ENCODE data around the gene CCDC70.

The CCDC70 gene

DNA sequence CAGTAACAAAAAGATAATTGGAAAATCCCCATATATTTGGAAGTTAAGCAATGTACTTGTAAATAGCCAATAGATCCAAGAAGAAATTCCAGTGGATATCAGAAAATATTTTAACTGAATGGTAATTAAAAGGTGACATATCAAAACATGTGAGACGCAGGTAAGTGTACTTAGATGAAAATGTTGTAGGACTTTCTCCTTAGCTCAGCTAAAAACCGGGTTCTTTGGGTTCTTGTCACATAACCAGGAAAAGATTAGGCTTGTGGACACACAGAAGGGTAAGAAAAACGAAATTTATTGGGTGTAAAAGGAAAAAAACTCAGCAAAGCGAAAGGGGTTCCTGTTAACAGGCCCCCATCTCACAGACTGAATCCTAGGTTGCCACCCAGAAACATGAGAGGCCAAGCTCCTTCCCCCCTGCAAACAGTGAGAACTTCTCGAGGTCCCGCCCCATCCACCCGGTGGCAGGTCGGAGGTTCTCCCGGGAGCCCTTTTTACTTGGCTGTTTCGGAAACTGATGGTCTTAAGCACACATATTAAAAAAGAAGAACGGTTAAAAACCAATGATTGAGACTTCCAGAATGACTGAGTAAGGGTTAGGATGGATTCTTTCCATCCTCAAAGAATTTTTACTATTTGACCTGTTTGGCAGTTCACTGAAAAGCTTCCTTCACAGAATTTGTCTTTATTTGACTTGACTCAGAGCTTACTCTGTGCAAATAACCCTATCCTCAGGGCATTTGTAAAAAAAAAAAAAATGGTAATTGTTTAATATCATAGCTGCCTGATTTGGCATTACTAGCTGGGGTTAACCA lies 3.1 kb upstream of the CCDC70 start:
- DNase-seq (ENCODE audit: low read depth in 2 of 2) = no peak

DNA sequence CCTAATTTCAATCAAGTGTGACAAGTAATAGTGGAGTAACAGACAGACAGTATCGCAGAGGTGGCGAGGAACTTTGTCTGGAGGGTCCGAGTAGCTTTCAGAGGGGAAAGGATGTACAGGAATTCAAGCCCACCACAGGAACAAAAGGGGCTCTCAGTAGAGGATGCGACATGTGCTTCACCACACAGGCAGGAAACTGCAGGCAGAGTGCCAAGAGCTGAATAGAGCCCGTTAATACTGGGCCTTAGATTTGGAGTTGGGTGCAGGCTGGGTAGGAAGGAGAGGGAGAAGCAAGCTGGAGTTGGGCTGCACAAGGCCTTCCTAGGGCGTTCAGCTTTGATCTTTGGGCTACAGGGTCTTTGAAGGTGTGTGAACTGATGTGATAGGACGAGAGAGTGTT lies 1.2 kb downstream of the CCDC70 start:
- no peak for DNase-seq (ENCODE audit: low read depth in 2 of 2)

DNA sequence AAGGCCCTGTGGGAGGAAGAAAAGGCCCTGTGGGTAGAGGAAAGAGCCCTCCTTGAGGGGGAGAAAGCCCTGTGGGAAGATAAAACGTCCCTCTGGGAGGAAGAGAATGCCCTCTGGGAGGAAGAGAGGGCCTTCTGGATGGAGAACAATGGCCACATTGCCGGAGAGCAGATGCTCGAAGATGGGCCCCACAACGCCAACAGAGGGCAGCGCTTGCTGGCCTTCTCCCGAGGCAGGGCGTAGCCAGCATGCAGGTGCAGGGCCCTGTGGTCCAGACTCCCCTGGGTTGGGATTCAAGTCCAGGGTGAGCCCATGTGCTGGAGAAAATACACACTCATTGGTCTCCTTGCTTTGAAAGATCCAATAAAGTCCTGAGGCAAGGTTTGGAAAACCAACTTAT lies 4.1 kb downstream of the CCDC70 start:
- DNase-seq (ENCODE audit: low read depth in 2 of 2) = no peak

DNA sequence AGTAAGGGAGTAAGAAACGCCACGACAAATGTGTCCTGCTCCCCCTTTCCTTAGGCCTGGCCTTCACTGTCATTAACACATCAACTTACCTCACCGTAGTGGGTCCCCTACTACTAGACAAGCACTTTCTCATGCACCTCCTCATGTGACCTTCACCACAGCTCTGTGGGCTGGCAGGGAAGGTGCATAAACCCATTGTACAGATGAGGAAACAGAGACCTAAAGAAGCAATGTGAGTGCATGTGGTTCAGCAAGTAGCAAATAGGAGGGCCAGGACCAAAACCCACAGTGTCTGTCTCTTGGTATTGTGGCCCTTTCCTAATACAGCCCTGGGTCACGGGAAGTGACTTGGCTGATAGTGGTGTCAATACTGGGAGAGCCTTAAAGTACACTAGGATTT lies 5.3 kb downstream of the CCDC70 start:
- DNase-seq (ENCODE audit: low read depth in 2 of 2) = no peak

DNA sequence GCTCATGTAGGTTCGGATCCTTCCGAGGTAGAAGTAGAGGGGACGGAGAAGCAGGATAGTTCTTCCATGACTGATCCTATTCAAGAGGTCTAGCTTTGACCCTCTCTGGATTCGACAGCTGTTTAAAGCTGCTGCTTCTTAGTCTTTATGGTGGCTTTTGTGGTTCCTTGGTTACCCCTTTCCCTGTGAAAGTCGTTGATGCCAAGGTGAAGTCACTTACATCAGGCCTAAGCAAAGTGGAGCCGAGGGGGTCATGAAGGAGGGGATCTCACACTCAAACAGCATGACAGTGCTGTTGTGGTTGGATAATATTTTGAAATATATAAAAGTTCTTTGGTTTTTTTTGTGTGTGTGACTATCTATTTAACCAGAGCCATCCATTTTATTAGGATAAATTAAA lies 8.1 kb downstream of the CCDC70 start:
- DNase-seq (ENCODE audit: low read depth in 2 of 2) = no peak

DNA sequence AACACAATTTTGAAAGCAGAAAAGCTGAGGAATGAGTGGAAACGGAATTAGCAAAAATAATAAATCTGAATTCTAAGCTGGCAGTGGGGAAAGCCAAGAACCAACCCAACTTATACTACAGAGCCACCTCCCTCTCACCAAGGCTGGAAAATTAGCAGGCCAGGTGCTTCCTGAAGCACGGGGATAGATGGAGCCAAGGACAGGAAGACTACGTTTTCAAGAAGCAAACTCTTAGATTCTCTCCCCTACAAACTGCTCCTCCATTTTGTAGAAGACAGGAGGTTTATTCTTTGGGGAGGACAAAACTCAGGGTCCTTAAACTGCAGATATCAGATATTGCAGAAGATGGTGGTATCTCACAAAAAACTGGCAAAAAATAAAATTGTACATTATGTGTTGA lies 8.8 kb downstream of the CCDC70 start:
- no peak for DNase-seq (ENCODE audit: low read depth in 2 of 2)

DNA sequence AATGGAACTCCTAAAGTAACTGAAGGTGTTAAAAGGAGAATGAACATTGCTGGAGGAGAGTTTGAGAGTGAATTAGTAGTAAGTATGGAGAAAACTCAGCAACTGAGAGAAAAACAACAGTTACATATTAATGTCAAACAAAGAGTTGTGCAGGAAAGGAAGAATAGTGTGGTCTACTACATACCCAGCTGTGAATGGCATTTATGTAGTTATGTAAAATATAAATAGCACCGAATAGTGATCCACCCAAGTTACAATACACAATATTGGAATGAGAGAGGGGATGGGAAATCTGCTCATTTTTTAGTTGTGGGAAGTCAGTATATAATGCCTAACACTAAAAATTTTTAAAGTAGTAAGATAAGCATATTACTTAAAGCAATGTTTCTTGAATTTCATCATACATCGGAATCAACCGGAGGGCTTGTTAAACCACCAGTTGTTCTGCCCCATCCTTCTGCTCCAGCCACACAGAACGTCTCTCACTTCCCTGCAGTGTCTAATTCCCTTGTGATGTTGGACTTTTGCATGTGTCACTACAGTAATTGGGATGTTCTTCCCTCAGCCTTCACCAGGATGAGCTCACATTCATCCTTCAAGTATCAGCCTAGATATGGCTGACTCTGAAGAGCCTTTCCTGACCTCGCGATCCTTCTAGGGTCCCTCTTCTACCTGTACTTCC lies 11.5 kb downstream of the CCDC70 start:
- no peak for DNase-seq (ENCODE audit: low read depth in 2 of 2)

- DNase-seq (ENCODE audit: low read depth in 2 of 2) = no peak
Observed at GRCh38 chr13:51873837-51874236, 12.1 kb downstream of the CCDC70 start.

GRCh38 chr13:51874651-51875050 lies 12.9 kb downstream of the CCDC70 start:
- no peak for DNase-seq (ENCODE audit: low read depth in 2 of 2)

- DNase-seq (ENCODE audit: low read depth in 2 of 2) = no peak
Observed at GRCh38 chr13:51879133-51879532, 17.4 kb downstream of the CCDC70 start.

GRCh38 chr13:51881296-51881695 lies 19.5 kb downstream of the CCDC70 start:
- DNase-seq (ENCODE audit: low read depth in 2 of 2) = no peak

- DNase-seq (ENCODE audit: low read depth in 2 of 2) = no peak
Observed at GRCh38 chr13:51882570-51883225, 20.9 kb downstream of the CCDC70 start.

- no peak for DNase-seq (ENCODE audit: low read depth in 2 of 2)
Observed at GRCh38 chr13:51883226-51883600, 21.4 kb downstream of the CCDC70 start.

DNA sequence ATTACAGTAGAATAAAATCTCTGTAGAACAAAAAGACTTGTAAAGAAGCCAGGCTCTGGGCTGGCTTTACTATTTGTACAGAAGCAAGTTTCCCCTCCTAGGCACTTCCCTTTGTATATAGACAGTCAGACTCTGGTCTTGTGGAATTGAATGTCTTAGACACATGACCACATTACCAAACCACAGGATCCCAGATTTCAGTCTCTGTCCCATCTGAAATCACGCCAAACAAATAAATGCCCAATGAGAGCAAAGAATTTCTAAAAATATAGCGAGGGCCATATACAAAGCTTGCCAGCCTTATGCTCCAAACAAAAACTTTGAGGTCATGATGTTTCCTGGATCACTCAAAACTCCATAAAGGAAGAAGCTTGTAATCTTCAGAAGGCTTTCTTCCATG lies 23.9 kb downstream of the CCDC70 start:
- no peak for DNase-seq (ENCODE audit: low read depth in 2 of 2)

DNA sequence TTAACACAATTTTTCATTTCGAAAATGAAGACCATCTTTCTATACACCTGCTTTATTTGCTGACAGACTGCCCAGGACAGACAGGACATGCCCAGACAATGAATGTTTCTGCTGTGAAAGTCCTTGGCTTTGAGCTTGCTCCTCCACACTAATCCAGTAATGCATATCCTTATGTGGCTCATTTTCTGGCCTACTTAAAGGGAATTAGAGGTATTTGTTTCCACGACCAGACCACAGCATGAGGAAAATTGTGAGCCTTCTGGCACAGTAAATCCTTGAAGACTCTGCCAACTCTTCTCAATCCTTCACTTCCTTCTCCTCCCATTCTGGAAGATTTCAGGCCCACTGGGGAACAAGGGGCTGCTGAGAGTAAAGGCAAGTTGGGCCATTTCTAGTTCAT lies 25.7 kb downstream of the CCDC70 start:
- no peak for DNase-seq (ENCODE audit: low read depth in 2 of 2)

DNA sequence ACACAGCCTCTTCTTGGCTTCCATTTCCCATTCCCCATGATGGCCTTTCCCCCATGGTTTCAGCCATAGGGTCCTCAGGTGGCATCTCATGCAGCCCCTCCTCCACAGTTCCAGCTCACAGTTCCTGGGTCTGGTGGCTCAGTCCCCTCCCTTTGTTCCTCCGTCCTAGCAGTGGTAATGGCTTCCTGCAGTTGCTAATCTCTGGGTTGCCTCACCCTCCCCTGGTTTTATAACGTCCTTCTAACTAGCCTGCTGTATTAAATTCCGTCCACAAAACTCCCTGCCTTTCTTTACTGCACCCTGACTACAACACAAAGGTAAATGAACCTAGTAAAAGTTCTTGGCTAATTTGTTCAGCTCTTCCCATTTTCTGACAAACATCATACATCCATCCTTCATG lies 30.9 kb downstream of the CCDC70 start:
- DNase-seq (ENCODE audit: low read depth in 2 of 2) = no peak

DNA sequence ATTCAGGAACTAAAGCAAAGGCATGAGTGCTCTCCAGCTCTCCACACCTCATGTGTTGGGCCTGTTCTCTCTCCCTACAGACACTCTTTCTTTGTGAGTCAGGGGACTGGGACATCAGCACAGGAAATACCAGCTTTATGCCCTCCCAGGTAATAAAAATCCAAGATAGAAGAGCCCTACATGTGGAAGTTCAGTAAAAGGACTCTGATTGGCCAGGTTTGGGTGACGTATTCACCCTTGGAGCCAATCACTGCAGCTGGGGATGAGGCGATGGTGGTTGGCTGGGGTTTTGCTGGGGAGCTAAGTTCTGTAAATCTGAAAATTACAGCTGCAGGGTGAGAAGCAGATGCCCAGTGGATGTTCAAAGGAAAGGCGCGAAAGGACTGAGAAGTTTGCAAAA lies 32.5 kb downstream of the CCDC70 start:
- no peak for DNase-seq (ENCODE audit: low read depth in 2 of 2)

DNA sequence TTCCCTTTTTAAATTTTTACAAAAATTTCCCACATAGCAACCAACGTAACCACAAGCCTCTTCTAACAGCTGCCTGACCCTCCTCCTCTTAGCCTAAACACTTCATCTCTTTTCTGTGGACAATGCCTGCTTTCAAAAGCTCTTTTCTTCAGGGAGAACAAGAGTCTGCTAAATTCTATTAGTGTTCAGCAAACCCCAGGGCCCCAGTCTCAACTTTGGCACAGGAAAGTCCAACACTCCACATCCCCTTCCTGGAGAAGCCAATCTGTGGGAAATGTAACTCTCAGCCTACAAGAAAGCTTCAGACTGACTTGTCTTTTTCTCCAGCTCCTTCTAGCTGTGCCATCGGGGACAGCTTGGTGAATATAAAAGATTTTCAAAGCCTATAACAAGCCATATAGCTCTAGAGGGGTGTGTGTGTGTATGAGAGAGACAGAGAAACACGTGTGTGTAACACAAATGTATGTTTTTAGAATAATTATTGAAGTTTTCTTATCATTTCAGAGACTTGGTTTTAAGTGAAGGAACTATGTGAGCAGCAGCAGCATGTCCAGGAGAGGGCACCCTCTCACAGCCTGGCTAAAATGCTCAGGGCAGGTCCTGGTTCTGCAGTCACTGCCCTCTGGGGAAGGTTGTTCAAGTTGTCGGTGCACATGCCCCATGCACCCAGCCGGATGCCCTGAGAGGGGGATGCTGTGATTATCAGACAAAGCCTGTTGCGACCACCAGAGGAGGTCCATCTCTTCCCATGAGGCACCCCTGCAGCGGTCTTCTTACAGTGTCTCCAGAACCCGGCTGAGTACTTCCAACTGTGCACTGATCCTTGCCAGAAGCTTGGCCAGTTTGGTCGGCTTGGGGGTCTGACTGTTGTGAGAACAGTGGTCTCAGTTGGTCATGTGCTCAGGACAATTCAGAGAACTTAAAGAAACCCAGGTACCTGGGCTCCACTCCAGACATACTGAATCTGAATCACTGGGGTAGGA lies 34.4 kb downstream of the CCDC70 start:
- DNase-seq (ENCODE audit: low read depth in 2 of 2) = no peak

DNA sequence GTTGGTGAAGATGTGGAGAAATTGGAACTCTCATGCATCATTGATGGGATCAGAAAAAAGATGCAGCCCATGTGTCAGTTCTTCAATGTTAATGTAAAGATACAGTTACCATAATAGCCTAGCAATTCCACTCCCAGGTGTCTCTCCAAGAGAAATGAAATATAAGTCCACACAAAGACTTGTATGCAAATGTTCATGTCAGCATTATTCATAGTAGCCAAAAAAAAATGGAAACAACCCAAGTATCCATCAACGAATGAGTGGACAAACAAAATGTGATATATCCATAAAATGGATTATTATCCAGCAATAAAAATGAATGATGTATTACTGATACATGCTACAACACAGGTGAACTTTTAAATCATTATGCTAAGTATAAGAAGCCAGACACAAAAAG lies 38.7 kb downstream of the CCDC70 start:
- no peak for DNase-seq (ENCODE audit: low read depth in 2 of 2)

DNA sequence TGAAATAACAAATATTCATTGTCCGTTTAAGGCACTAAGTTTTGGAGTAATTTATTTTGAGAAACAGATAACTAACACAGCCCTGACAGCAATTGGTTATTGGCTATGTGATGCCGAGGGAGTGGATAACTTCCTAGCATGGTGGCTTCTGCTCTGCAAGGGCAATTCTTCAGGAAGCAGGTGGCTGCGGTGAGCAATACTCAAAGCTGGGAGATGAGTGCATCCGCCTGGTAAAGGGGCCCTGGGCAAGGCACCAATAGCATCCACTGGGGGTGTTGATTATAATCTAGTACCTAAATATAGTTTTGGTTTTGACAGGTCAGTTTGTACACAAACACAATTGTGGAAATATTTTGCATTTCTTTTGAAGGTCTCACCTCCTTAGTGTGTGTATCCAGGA lies 41.0 kb downstream of the CCDC70 start:
- no peak for DNase-seq (ENCODE audit: low read depth in 2 of 2)

GRCh38 chr13:51905787-51906186 lies 44.0 kb downstream of the CCDC70 start:
- no peak for DNase-seq (ENCODE audit: low read depth in 2 of 2)

- no peak for DNase-seq (ENCODE audit: low read depth in 2 of 2)
Observed at GRCh38 chr13:51906581-51906980, 44.8 kb downstream of the CCDC70 start.
